ENCODE data around the gene KLHL6.
A peak's percentile ranks its signal among the peaks of the same experiment; 100 is the strongest.

KLHL6 gene, protein sequence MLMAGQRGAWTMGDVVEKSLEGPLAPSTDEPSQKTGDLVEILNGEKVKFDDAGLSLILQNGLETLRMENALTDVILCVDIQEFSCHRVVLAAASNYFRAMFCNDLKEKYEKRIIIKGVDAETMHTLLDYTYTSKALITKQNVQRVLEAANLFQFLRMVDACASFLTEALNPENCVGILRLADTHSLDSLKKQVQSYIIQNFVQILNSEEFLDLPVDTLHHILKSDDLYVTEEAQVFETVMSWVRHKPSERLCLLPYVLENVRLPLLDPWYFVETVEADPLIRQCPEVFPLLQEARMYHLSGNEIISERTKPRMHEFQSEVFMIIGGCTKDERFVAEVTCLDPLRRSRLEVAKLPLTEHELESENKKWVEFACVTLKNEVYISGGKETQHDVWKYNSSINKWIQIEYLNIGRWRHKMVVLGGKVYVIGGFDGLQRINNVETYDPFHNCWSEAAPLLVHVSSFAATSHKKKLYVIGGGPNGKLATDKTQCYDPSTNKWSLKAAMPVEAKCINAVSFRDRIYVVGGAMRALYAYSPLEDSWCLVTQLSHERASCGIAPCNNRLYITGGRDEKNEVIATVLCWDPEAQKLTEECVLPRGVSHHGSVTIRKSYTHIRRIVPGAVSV

GRCh38 chr3:183555541-183556081 is at the start of gene KLHL6:
Gene KLHL6 (minus strand): TSS chr3:183555706. CDS start chr3:183555653, 53 bp downstream.
- TF ChIP-seq, protein P1, sequence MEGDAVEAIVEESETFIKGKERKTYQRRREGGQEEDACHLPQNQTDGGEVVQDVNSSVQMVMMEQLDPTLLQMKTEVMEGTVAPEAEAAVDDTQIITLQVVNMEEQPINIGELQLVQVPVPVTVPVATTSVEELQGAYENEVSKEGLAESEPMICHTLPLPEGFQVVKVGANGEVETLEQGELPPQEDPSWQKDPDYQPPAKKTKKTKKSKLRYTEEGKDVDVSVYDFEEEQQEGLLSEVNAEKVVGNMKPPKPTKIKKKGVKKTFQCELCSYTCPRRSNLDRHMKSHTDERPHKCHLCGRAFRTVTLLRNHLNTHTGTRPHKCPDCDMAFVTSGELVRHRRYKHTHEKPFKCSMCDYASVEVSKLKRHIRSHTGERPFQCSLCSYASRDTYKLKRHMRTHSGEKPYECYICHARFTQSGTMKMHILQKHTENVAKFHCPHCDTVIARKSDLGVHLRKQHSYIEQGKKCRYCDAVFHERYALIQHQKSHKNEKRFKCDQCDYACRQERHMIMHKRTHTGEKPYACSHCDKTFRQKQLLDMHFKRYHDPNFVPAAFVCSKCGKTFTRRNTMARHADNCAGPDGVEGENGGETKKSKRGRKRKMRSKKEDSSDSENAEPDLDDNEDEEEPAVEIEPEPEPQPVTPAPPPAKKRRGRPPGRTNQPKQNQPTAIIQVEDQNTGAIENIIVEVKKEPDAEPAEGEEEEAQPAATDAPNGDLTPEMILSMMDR (IDR thresholded peaks at IDR 0.05; ENCODE audit: borderline replicate concordance, insufficient read depth, low read depth, low read length): no peak
- H3K4me3 ChIP-seq (ENCODE audit: low read depth, low read length): peak within 1 kb of the TSS; percentile 23

DNA sequence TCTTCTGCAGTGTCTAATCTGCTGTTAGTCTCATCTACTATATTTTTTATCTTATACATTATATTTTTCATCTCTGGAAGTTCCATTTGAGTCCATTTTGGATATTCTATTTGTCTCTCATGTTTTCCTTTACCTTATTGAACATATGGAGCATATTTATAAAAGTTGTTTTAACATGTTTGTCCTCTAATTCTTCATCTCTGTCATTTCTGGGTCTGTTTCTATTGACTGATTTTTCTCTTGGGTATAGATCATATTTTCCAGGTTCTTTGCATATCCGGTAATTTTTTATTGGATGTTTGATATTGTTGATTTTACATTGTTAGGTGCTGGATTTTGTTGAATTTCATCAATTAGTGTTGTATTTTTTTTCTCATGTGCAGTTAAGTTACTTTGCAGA is 42.5 kb upstream of the KLHL6 start:
- TF ChIP-seq, protein P1 (IDR thresholded peaks at IDR 0.05; ENCODE audit: borderline replicate concordance, insufficient read depth, low read depth, low read length): no peak
- no peak overlapping the region for H3K4me3 ChIP-seq (ENCODE audit: low read depth, low read length)

DNA sequence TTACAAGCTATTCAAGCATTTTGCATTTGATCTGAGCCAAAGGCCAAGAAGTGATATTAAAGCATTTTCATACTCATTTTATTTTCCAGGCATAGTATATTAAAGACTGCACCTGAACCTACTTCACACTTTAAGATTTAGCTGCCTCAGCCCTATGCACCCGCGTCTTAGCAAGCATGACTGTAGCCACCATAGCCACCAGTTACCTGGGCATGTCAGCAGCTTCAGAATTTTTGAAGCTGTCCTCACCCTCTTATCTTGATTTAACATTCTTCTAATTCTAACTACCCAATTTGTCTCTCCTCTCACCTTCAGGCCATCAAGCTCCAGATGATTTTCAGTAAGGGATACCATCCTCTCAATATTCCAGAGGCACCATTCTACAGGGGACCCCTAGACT is 39.1 kb upstream of the KLHL6 start:
- H3K4me3 ChIP-seq (ENCODE audit: low read depth, low read length): no peak overlapping the region
- TF ChIP-seq, protein P1 (IDR thresholded peaks at IDR 0.05; ENCODE audit: borderline replicate concordance, insufficient read depth, low read depth, low read length): no peak

DNA sequence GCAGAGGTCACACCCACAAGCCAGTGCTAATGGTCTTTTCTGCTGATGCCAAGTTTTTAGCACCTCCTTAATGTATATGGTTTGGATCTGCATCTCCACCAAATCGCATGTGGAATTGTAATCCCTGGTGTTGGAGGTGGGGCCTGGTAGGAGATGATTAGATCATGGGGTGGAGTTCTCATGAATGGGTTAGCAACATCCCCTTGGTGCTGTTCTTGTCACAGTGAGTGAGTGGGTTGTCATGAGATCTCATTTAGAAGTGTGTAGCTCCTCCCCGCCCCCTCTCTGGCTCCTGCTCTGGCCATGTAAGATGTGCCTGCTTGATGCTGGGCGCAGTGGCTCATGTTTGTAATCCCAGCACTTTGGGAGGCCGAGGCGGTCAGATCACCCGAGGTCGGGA is 37.3 kb upstream of the KLHL6 start:
- no peak overlapping the region for H3K4me3 ChIP-seq (ENCODE audit: low read depth, low read length)
- TF ChIP-seq, protein P1 (IDR thresholded peaks at IDR 0.05; ENCODE audit: borderline replicate concordance, insufficient read depth, low read depth, low read length): no peak

GRCh38 chr3:183591881-183592521 is 36.5 kb upstream of the KLHL6 start:
- no peak overlapping the region for H3K4me3 ChIP-seq (ENCODE audit: low read depth, low read length)

GRCh38 chr3:183590442-183590841 is 34.9 kb upstream of the KLHL6 start:
- TF ChIP-seq, protein P1 (IDR thresholded peaks at IDR 0.05; ENCODE audit: borderline replicate concordance, insufficient read depth, low read depth, low read length): no peak

More at GRCh38 chr3:183591881-183592521, 36.5 kb upstream of the KLHL6 start:
- TF ChIP-seq, protein P1 (IDR thresholded peaks at IDR 0.05; ENCODE audit: borderline replicate concordance, insufficient read depth, low read depth, low read length): peak; percentile 23; the same call in 1 of the 2 replicates

More at GRCh38 chr3:183590442-183590841, 34.9 kb upstream of the KLHL6 start:
- no peak overlapping the region for H3K4me3 ChIP-seq (ENCODE audit: low read depth, low read length)

All from GM12875 (cell line).